CD14-positive monocyte (primary cell): ENCODE results near the gene C17orf50. TPM values are rescaled to one million over a fixed set of nuclear protein-coding genes. Genes with fewer than 3 reads are reported as not detected.
A peak's percentile ranks its signal among the peaks of the same experiment; 100 is the strongest.

ENCODE experiments used
- DNase-seq, 3 donors: peaks; one replicate each; pipeline ENCODE4 v3.0.0-alpha.2; 2011 to 2022
- H2AFZ ChIP-seq: 2 replicates; pipeline ENCODE4 v1.6.0; 2012; ENCODE audit warnings: mild to moderate bottlenecking, low read depth, low read length, inconsistent platforms; ENCODE audit not compliant: insufficient read depth, poor library complexity, severe bottlenecking
- H3K27ac ChIP-seq, 2 donors: 1 replicate in 1 of 2; 2 replicates in 1 of 2; pipeline ENCODE4 v1.5.1; 2012 to 2013; ENCODE audit warnings: low read length in 2 of 2, control low read depth in 1 of 2, inconsistent platforms in 1 of 2, low read depth in 1 of 2, mild to moderate bottlenecking in 1 of 2
- H3K27me3 ChIP-seq, 2 donors: one replicate each; pipeline versions ENCODE4 v1.6.0 to v1.6.1; 2011 to 2013; ENCODE audit warnings: low read length in 2 of 2; ENCODE audit not compliant: control insufficient read depth in 2 of 2, insufficient read depth in 2 of 2
- H3K36me3 ChIP-seq, 2 donors: replicated peaks in 1 of 2; 1 replicate in 1 of 2; 2 replicates in 1 of 2; pipeline versions ENCODE4 v1.5.1 to v1.6.1; 2012 to 2013; ENCODE audit warnings: low read length in 2 of 2, control low read depth in 1 of 2, inconsistent platforms in 1 of 2, mild to moderate bottlenecking in 1 of 2; ENCODE audit not compliant: insufficient read depth in 2 of 2, control insufficient read depth in 1 of 2
- H3K4me1 ChIP-seq, 2 donors: 1 replicate in 1 of 2; 2 replicates in 1 of 2; pipeline versions ENCODE4 v1.5.1 to v1.6.1; 2012 to 2013; ENCODE audit warnings: low read length in 2 of 2, control low read depth in 1 of 2, inconsistent platforms in 1 of 2, mild to moderate bottlenecking in 1 of 2, moderate library complexity in 1 of 2; ENCODE audit not compliant: insufficient read depth in 2 of 2, control insufficient read depth in 1 of 2
- H3K4me2 ChIP-seq: replicated peaks from 2 replicates; pipeline ENCODE3; 2012; ENCODE audit warnings: low read length, moderate library complexity, mild to moderate bottlenecking; ENCODE audit not compliant: poor library complexity, severe bottlenecking; ENCODE audit errors: extremely low read depth
- H3K4me3 ChIP-seq, 3 experiments: fragments of 200-600 bp in 1 of 3; sonication (generic) in 1 of 3; replicated peaks in 1 of 3; 1 replicate in 2 of 3; 2 replicates in 1 of 3; pipeline ENCODE4 v1.5.1; 2011 to 2013; ENCODE audit warnings: low read length in 3 of 3, mild to moderate bottlenecking in 3 of 3, control low read depth in 2 of 3, low read depth in 2 of 3, inconsistent platforms in 1 of 3, moderate library complexity in 1 of 3
- H3K79me2 ChIP-seq: 2 replicates; pipeline ENCODE4 v1.6.0; 2012; ENCODE audit warnings: mild to moderate bottlenecking, control low read depth, inconsistent platforms, low read length, moderate library complexity; ENCODE audit not compliant: insufficient read depth
- H3K9ac ChIP-seq: 2 replicates; pipeline ENCODE4 v1.6.0; 2017; ENCODE audit warnings: low read length, mild to moderate bottlenecking; ENCODE audit not compliant: insufficient read depth, poor library complexity, severe bottlenecking
- H3K9me3 ChIP-seq, 2 donors: replicated peaks in 1 of 2; 1 replicate in 1 of 2; 2 replicates in 1 of 2; pipeline versions ENCODE4 v1.5.1 to v1.6.1; 2012 to 2013; ENCODE audit warnings: low read length in 2 of 2, control low read depth in 1 of 2; ENCODE audit not compliant: control insufficient read depth in 1 of 2, insufficient read depth in 1 of 2
- H4K20me1 ChIP-seq: 2 replicates; pipeline ENCODE4 v1.6.0; 2012; ENCODE audit warnings: mild to moderate bottlenecking, low read length, control low read depth, moderate library complexity; ENCODE audit not compliant: insufficient read depth
- H3K27ac Mint-ChIP-seq, 7 donors: one replicate each; pipeline ENCODE4 v1.8.0; 2020; ENCODE audit warnings: mild to moderate bottlenecking in 7 of 7, mixed read lengths in 7 of 7, moderate library complexity in 6 of 7, inconsistent platforms in 2 of 7
- H3K27me3 Mint-ChIP-seq, 3 donors: one replicate each; pipeline ENCODE4 v1.8.0; 2021 to 2022; ENCODE audit warnings: low read depth in 3 of 3, mild to moderate bottlenecking in 3 of 3, mixed read lengths in 3 of 3, moderate library complexity in 3 of 3, inconsistent platforms in 1 of 3
- H3K36me3 Mint-ChIP-seq, 2 donors: one replicate each; pipeline ENCODE4 v1.8.0; 2020; ENCODE audit warnings: mixed read lengths in 2 of 2, inconsistent platforms in 1 of 2, mild to moderate bottlenecking in 1 of 2
- H3K4me1 Mint-ChIP-seq: one replicate; pipeline ENCODE4 v1.8.0; 2020; ENCODE audit warnings: mild to moderate bottlenecking, mixed read lengths
- H3K4me3 Mint-ChIP-seq, 2 donors: one replicate each; pipeline ENCODE4 v1.8.0; 2020; ENCODE audit warnings: mild to moderate bottlenecking in 2 of 2, mixed read lengths in 2 of 2, moderate library complexity in 1 of 2
- H3K9me3 Mint-ChIP-seq, 7 donors: one replicate each; pipeline ENCODE4 v1.8.0; 2020 to 2022; ENCODE audit warnings: mixed read lengths in 7 of 7, mild to moderate bottlenecking in 6 of 7, moderate library complexity in 6 of 7, inconsistent platforms in 2 of 7
- WGBS: methylation state at CpG from one replicate; pipeline ENCODE4 v1.1.5; 2013; ENCODE audit warnings: missing lambda C conversion rate; ENCODE audit not compliant: insufficient coverage; 5-methylcytosine and 5-hydroxymethylcytosine counted together
- intact Hi-C, 2 donors: fragments of 100-400 bp; cut with micrococcal nuclease; formaldehyde crosslinking; loops; one replicate each; pipeline versions ENCODE4 v1.15.0 to v1.15.1; 2023
- polyA plus RNA-seq, 3 donors: library from polyadenylated mRNA; depleted of rRNA in 1 of 3; unstranded in 2 of 3; stranded (reverse) in 1 of 3; fragments of 300-500 nt in 2 of 3; fragments of >200 nt in 1 of 3; fragmentation: Illumina TruSeq in 2 of 3; gene quantifications; 1 replicate in 2 of 3; 2 replicates in 1 of 3; pipeline ENCODE4 v1.2.3, GENCODE V29; 2012 to 2021
- TF ChIP-seq, protein P1 (sequence below): fragments of 200-600 bp; IDR thresholded peaks from one replicate; pipeline ENCODE4 v1.8.0; 2022; ENCODE audit warnings: antibody characterized with exemption, mild to moderate bottlenecking

C17orf50 gene
- polyA plus RNA-seq, 3 donors: 0.23 TPM; not detected in 2

DNA sequence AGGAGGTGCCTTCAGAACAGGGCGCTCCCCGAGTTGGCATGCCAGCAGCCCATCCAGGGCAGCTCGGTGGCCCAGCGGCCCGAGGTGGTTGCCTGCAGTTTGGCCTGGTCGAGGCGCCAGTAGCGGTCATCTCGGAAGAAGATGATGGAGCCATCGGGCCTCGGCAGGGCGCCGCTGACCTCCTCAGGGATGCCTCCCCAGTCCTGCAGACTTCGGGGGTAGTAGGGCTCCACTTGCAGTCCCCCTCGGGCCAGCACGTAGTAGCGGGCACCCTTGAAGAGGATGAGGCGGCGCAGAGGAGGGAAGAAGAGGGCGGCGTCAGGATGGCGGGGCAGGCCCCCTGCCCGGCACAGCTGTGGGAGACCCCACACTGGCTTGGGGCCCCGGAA, 5.8 kb downstream of the C17orf50 start:
- no peak for DNase-seq
- H3K9me3 ChIP-seq: no peaks in the 10 kb centered on the region
- no peak overlapping the region for H3K4me2 ChIP-seq
- H3K79me2 ChIP-seq: no peaks in the 10 kb centered on the region
- peaks cover 9 to 13% of the 10 kb centered on the region in 2 donors for H3K4me1 ChIP-seq
- Mint-ChIP-seq H3K27me3 (peaks cover 19 to 31% (median 27%) of the 10 kb centered on the region in 3 donors), H3K4me1 (peaks cover 9% of the 10 kb centered on the region), H3K9me3 (peaks cover 0 to 6% (median 2%) of the 10 kb centered on the region in 7 donors), H3K27ac (no peak overlapping the region), H3K36me3 (no peaks in the 10 kb centered on the region), H3K4me3 (no peak overlapping the region)
- H2AFZ ChIP-seq: no peak overlapping the region
- H3K36me3 ChIP-seq: no peaks in the 10 kb centered on the region
- H3K27ac ChIP-seq: no peak overlapping the region
- peaks cover 3 to 17% of the 10 kb centered on the region in 2 donors for H3K27me3 ChIP-seq
- no peak overlapping the region for H3K9ac ChIP-seq
- H3K4me3 ChIP-seq: no peak overlapping the region
- intact Hi-C loops: no loop called here
- no peaks in the 10 kb centered on the region for H4K20me1 ChIP-seq
- WGBS: 95% methylated on average over 19 of the region's 24 CpGs
- TF ChIP-seq, protein P1, sequence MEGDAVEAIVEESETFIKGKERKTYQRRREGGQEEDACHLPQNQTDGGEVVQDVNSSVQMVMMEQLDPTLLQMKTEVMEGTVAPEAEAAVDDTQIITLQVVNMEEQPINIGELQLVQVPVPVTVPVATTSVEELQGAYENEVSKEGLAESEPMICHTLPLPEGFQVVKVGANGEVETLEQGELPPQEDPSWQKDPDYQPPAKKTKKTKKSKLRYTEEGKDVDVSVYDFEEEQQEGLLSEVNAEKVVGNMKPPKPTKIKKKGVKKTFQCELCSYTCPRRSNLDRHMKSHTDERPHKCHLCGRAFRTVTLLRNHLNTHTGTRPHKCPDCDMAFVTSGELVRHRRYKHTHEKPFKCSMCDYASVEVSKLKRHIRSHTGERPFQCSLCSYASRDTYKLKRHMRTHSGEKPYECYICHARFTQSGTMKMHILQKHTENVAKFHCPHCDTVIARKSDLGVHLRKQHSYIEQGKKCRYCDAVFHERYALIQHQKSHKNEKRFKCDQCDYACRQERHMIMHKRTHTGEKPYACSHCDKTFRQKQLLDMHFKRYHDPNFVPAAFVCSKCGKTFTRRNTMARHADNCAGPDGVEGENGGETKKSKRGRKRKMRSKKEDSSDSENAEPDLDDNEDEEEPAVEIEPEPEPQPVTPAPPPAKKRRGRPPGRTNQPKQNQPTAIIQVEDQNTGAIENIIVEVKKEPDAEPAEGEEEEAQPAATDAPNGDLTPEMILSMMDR: no peak

DNA sequence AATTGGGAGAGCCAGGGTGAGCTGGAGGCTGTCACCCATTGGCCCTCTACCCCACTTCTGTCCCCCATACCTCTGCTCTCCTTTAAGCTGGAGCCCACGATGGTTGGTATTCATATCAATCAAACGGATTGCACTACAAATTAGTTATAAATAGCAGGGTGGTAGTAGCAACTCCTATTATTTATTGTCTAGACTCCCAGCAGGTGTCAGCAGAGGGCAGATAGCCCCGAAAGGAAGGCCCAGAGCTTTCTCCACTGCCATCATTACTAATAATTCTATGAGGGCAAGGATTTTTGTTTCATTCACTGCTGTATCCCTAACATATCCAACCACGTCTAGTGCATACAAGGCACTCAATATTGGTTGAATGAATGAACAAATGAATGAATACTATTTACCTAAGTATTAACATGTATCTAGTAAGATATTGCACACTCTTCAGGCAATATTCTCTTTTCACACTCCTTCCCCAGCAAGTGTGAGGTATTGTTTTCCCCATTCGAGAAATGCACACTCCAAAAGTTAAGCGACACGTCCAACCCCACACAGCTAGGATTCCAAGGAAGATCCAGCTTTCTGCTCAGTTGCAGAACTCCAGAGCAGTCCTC, 6.3 kb downstream of the C17orf50 start:
- TF ChIP-seq, protein P1: peak; percentile 14
- no peaks in the 10 kb centered on the region for H4K20me1 ChIP-seq
- H3K9me3 ChIP-seq: no peaks in the 10 kb centered on the region
- intact Hi-C loops: no loop called here
- Mint-ChIP-seq H3K4me3 (no peak overlapping the region), H3K4me1 (peaks cover 9% of the 10 kb centered on the region), H3K27me3 (peaks cover 19 to 31% (median 27%) of the 10 kb centered on the region in 3 donors), H3K27ac (peak overlapping the region in 1 of 7 donors; percentile 49), H3K36me3 (no peaks in the 10 kb centered on the region), H3K9me3 (peaks cover 0 to 6% (median 2%) of the 10 kb centered on the region in 7 donors)
- no peak overlapping the region for H3K9ac ChIP-seq
- H3K4me2 ChIP-seq: no peak overlapping the region
- peaks cover 3 to 20% of the 10 kb centered on the region in 2 donors for H3K27me3 ChIP-seq
- DNase-seq: no peak
- H3K36me3 ChIP-seq: no peaks in the 10 kb centered on the region
- H3K27ac ChIP-seq: no peak overlapping the region
- no peaks in the 10 kb centered on the region for H3K79me2 ChIP-seq
- no peak overlapping the region for H3K4me3 ChIP-seq
- H2AFZ ChIP-seq: no peak overlapping the region
- WGBS: 85% methylated on average over 3 of the region's 7 CpGs
- H3K4me1 ChIP-seq: peaks cover 9 to 13% of the 10 kb centered on the region in 2 donors
